Endodermal cell (in vitro differentiated cells): ENCODE data around the gene MAP2K7. TPM values are rescaled to one million over a fixed set of nuclear protein-coding genes. Genes with fewer than 3 reads are reported as not detected.
"Not testable (repeated sequence)": the region's sequence is repeated elsewhere in the genome, so short reads cannot be mapped to it uniquely, and the experiment has no call there.

Experiments used
- DNase-seq: peaks from one replicate; pipeline ENCODE4 v3.0.0-alpha.2; 2017
- H3K27ac ChIP-seq: 2 replicates; pipeline ENCODE4 v1.5.1; 2013; ENCODE audit warnings: mild to moderate bottlenecking, low read depth, low read length, moderate library complexity
- H3K27me3 ChIP-seq: 2 replicates; pipeline ENCODE4 v1.6.1; 2013; ENCODE audit warnings: mild to moderate bottlenecking, low read length, moderate library complexity; ENCODE audit not compliant: insufficient read depth, control insufficient read depth, poor library complexity, severe bottlenecking
- H3K36me3 ChIP-seq: 2 replicates; pipeline ENCODE4 v1.7.0; 2013; ENCODE audit warnings: mild to moderate bottlenecking, low read length, moderate library complexity; ENCODE audit not compliant: control insufficient read depth, insufficient read depth
- H3K4me1 ChIP-seq: one replicate; pipeline ENCODE4 v1.7.0; 2013; ENCODE audit warnings: low read length; ENCODE audit not compliant: control insufficient read depth, insufficient read depth
- H3K4me3 ChIP-seq: 2 replicates; pipeline ENCODE4 v1.5.1; 2013; ENCODE audit warnings: mild to moderate bottlenecking, low read length, moderate library complexity
- H3K9ac ChIP-seq: 2 replicates; pipeline ENCODE4 v1.6.1; 2013; ENCODE audit warnings: mild to moderate bottlenecking, low read length, moderate library complexity; ENCODE audit not compliant: poor library complexity, severe bottlenecking; ENCODE audit errors: extremely low read depth
- H3K9me3 ChIP-seq: 2 replicates; pipeline ENCODE4 v1.6.1; 2013; ENCODE audit warnings: mild to moderate bottlenecking, low read length, moderate library complexity; ENCODE audit not compliant: control insufficient read depth
- H3K27ac Mint-ChIP-seq: 2 replicates; pipeline ENCODE4 v1.8.0; 2020; ENCODE audit warnings: mixed read lengths
- H3K27me3 Mint-ChIP-seq: 2 replicates; pipeline ENCODE4 v1.8.0; 2021; ENCODE audit warnings: mild to moderate bottlenecking, mixed read lengths; ENCODE audit not compliant: insufficient read depth
- H3K36me3 Mint-ChIP-seq: 2 replicates; pipeline ENCODE4 v1.8.0; 2020; ENCODE audit warnings: low read depth, mixed read lengths
- H3K4me1 Mint-ChIP-seq: 2 replicates; pipeline ENCODE4 v1.8.0; 2020; ENCODE audit warnings: mixed read lengths
- H3K4me3 Mint-ChIP-seq: 2 replicates; pipeline ENCODE4 v1.8.0; 2020; ENCODE audit warnings: mild to moderate bottlenecking, moderate library complexity, mixed read lengths
- H3K9me3 Mint-ChIP-seq: 2 replicates; pipeline ENCODE4 v1.8.0; 2020; ENCODE audit warnings: mild to moderate bottlenecking, mixed read lengths
- CTCF ChIP-seq: fragments of 200-600 bp; sonication (generic); conservative IDR thresholded peaks from 2 replicates; pipeline ENCODE4 v1.5.0; 2021; ENCODE audit warnings: antibody characterized with exemption, mild to moderate bottlenecking
- WGBS, 2 experiments: methylation state at CpG; one replicate each; pipeline versions ENCODE4 v1.1.5 to v1.1.7; 2013; ENCODE audit warnings: missing lambda C conversion rate in 2 of 2, mixed read lengths in 1 of 2; ENCODE audit not compliant: insufficient coverage in 1 of 2, insufficient read length in 1 of 2; 5-methylcytosine and 5-hydroxymethylcytosine counted together
- total RNA-seq, 2 donors: library from RNA; stranded (reverse); fragmentation: NEBNext Ultra II Directional in 1 of 2; extraction: Animal tissue kit (Norgen Biotek cat#: 25700) in 1 of 2; gene quantifications; 2 replicates in 1 of 2; 3 replicates in 1 of 2; pipeline ENCODE4 v1.2.1, GENCODE V29; 2021

Gene MAP2K7
- total RNA-seq, 2 donors from 2014 or later = 33.4 to 40.0 TPM

- Mint-ChIP-seq H3K36me3 (peaks cover 10% of the 10 kb centered on the region), H3K27me3 (peaks cover 47% of the 10 kb centered on the region), H3K4me3 (peak overlapping the region; percentile 53)
- H3K4me3 ChIP-seq, H3K27ac Mint-ChIP-seq, H3K9me3 ChIP-seq, H3K9ac ChIP-seq, H3K9me3 Mint-ChIP-seq, DNase-seq, H3K4me1 ChIP-seq, H3K27ac ChIP-seq, H3K36me3 ChIP-seq, H3K4me1 Mint-ChIP-seq: not testable (repeated sequence)
- TF ChIP-seq CTCF = peak; percentile 17
- peaks cover 44% of the 10 kb centered on the region for H3K27me3 ChIP-seq
- 54 to 81% methylated on average over 8 to 27 of the region's 29 CpGs for WGBS, 2 experiments
These were observed 14.5 kb downstream of the MAP2K7 start for GRCh38 chr19:7918062-7918614.

- no peaks in the 10 kb centered on the region for H3K9me3 ChIP-seq
- Mint-ChIP-seq H3K9me3 (no peaks in the 10 kb centered on the region), H3K36me3 (peaks cover 11% of the 10 kb centered on the region), H3K4me3 (peak overlapping the region; percentile 67), H3K4me1 (peaks cover 6% of the 10 kb centered on the region), H3K27ac (no peak overlapping the region), H3K27me3 (peaks cover 47% of the 10 kb centered on the region)
- peaks cover 5% of the 10 kb centered on the region for H3K4me1 ChIP-seq
- no peak overlapping the region for H3K9ac ChIP-seq
- H3K36me3 ChIP-seq = peaks cover 8% of the 10 kb centered on the region
- H3K27ac ChIP-seq = no peak overlapping the region
- TF ChIP-seq CTCF = no peak
- DNase-seq = no peak
- peaks cover 44% of the 10 kb centered on the region for H3K27me3 ChIP-seq
- 93 to 95% methylated on average over 24 to 42 of the region's 42 CpGs for WGBS, 2 experiments
- no peak overlapping the region for H3K4me3 ChIP-seq
These were observed 15.1 kb downstream of the MAP2K7 start for GRCh38 chr19:7918615-7919421.

DNA sequence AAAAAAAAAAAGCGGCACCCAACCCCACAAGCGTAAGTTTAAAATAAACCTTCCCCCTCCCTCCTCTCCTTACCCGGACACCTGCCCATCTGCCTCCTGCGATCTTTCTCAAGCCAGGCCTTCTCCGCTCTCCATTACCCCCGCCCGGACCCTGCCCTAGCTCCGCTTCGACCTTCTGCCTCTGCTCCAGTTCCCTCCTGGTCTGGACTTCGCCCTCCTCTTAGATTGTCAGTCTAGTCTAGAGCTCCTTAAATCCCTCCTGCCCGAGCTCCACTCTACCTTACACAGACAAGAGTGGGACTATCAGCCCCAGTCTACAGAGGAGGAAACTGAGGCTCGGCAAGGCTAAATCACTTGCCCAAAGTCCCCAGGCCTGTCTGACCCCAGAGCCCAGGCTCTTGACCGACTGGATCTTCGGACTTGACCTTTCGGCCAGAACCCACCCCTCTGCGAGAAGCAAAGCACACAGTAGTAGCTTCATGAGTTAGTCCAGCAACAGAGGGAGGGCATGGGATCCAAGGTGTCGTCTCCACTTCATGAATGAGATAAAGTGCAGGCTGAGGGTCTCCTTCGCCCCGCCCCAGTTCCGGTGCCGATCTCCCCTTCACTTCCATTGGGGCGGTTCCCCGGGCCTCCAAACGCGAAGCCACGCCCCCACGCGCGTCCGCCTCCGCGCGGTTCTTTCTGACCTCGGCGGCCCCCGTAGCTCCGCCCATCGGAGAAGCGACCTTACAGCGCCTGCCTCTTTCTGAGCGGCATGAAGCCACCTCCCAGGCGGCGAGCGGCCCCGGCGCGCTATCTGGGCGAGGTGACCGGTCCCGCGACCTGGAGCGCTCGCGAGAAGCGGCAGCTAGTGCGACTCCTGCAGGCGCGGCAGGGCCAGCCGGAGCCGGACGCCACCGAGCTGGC, 16.2 kb downstream of the MAP2K7 start, which contains the start of gene SNAPC2:
Gene SNAPC2, plus strand, starts transcription at position 729 of the 909 bp plus-strand sequence. Its CDS starts 29 bp downstream, at position 758.
- Mint-ChIP-seq H3K36me3 (peaks cover 11% of the 10 kb centered on the region), H3K27ac (peak within 1 kb of the TSS; percentile 89), H3K4me3 (peak within 1 kb of the TSS; percentile 67), H3K9me3 (no peaks in the 10 kb centered on the region), H3K27me3 (peaks cover 40% of the 10 kb centered on the region), H3K4me1 (peaks cover 6% of the 10 kb centered on the region)
- peaks cover 5% of the 10 kb centered on the region for H3K4me1 ChIP-seq
- TF ChIP-seq CTCF = no peak
- peaks cover 14% of the 10 kb centered on the region for H3K36me3 ChIP-seq
- peak within 1 kb of the TSS; percentile 83 for H3K4me3 ChIP-seq
- H3K27ac ChIP-seq = peak within 1 kb of the TSS; percentile 85
- H3K9me3 ChIP-seq = no peaks in the 10 kb centered on the region
- H3K27me3 ChIP-seq = peaks cover 40% of the 10 kb centered on the region
- peak; percentile 98 for DNase-seq
- WGBS, 2 experiments = 18 to 30% methylated on average over 32 to 61 of the region's 62 CpGs
- no peak within 1 kb of the TSS for H3K9ac ChIP-seq
